HG02938 (cell line): ENCODE results near the gene ADCY1.
"Not testable (repeated sequence)": the region's sequence is repeated elsewhere in the genome, so short reads cannot be mapped to it uniquely, and the experiment has no call there.

ENCODE experiments used
- ATAC-seq: cut with Tn5 transposase; IDR thresholded peaks from one replicate; pipeline ENCODE4 v1.9.1; 2021; ENCODE audit warnings: mild to moderate bottlenecking, moderate library complexity; ENCODE audit not compliant: unreplicated experiment

ADCY1 gene

GRCh38 chr7:45573661-45574415 lies at the start of gene ADCY1:
Gene ADCY1 (plus strand): TSS chr7:45574368. CDS start chr7:45574544, 176 bp downstream.
- no peak for ATAC-seq

DNA sequence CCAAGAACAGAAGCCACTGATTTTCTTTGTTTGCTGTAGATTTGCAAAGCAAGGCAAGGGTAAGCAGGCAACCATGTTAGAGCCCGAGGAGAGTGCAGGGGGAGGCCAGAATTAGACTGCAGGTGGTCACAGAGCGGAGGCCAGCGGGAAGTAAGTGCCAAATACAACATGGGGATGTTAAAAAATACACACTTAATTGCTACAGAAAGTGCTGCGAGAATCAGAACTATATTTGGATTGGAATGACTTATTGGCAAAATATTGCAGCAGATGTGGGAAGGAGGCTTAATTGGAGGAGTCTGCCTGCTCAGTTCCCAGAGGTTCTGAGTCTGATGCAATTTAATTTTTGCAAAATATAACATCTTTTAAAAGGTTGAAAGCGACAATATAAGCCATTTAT lies 49.7 kb upstream of the ADCY1 start:
- ATAC-seq: no peak

DNA sequence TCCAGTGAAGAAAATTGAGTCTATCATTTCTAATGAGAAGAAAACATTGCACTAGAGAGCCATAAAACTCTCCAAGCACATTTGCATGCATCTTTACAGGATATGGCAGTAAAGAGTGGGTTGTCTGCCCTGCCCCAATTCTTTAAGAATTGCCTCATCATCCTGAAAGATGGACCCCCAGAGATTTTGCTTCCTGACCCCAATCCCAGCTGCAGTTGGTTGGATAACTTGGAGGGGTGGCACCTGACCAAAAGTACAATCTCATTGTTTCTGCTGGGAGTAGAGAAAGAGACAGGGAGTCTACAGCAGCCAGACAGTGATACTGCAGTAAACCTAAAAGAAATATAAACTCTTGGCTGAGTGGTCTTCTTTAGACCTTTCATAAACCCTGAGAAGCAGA lies 49.1 kb upstream of the ADCY1 start:
- no peak for ATAC-seq

DNA sequence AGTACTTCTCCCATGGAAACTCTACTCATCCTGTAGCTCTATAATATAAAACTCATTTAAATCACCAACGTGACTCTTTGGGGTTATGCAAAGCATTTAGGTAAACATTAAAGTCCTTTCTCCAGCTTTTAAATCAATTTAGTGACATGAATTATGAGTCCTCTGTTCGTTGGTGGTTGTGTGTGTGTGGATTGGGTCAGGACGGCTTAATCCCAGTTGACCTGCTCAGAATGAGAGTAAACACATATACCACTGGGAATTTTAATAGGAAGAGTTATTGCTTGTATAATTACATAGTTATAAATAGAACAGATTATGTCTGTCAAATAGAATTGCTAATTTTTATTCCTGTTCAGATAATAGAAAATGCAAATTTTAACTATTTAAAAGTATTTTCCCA lies 30.7 kb upstream of the ADCY1 start:
- no peak for ATAC-seq

GRCh38 chr7:45545105-45545710 lies 29.0 kb upstream of the ADCY1 start:
- ATAC-seq: not testable (repeated sequence)

DNA sequence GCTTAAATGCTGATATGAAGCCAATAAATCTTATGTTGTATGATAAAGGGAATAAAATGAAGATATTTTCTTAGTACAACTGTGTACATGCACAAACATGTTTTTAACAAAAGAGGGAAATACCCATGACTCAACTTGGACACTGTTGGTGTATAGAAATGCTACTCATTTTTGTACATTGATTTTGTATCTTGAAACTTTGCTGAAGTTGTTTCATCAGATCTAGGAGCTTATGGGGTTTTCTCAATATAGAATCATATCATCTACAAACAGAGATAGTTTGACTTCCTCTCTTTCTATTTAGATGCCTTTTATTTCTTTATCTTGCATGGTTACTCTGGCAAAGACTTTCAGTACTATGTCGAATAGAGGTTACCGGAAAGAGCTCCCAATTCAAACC lies 25.3 kb upstream of the ADCY1 start:
- not testable (repeated sequence) for ATAC-seq

DNA sequence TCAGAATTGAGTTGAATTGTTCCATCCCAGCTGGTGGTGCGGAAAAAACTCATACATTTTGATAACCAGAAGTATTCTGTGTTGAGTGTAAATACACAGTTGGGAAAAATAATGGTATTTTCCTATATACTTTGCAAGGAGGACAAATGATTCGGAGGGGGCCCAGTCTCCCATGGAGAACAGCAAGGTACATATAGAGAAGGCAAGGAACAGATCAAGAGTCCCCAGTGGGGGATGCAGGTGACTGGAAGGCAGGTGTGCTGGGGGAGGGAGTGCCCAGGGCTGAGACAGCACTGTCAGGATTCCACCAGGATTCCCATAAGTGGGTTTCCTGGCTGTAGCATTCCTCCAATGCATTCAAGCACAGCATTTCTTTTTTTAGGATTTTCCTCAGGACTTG lies 10.8 kb upstream of the ADCY1 start:
- no peak for ATAC-seq

- no peak for ATAC-seq
Observed at GRCh38 chr7:45563941-45564461, 10.2 kb upstream of the ADCY1 start.

DNA sequence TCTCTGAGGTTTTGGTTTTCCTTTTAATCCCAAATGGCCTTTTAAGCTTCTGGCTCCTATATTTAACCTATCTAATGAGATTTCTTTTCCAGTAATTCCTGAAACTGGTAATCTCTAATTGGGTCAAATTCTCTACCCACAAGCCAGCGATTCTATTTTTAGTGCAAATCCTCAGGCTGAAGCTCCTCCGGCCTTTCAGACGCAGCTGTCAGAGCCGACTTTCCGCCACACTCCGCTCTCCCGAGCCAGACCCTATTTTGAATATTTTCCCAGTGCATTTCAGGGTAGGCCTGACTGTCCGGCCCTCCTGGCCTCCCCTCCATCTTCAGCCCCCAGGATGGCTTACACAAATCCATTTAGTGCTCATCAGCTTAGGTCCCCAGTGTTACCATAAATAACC lies 9.7 kb upstream of the ADCY1 start:
- ATAC-seq: no peak

GRCh38 chr7:45564886-45565455 lies 9.2 kb upstream of the ADCY1 start:
- no peak for ATAC-seq

DNA sequence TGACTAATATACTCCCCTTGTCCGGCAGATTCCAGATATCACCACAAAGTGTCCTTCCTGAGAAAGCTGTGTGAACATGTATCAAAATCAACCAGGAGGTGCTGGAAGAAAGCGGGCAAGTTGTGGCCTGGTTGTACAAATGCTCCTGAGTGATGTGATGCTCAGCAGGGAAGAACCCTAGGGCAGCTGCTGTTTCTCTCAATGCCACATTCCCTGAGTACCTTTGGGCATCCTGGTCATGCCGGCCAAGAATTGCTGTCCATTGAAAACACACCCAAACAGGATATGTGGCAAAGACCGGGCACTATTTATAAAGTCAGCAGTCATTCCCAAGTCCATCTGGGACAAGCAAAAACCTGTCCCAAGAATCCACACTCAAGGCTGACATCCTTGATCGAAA lies 7.8 kb upstream of the ADCY1 start:
- ATAC-seq: no peak

DNA sequence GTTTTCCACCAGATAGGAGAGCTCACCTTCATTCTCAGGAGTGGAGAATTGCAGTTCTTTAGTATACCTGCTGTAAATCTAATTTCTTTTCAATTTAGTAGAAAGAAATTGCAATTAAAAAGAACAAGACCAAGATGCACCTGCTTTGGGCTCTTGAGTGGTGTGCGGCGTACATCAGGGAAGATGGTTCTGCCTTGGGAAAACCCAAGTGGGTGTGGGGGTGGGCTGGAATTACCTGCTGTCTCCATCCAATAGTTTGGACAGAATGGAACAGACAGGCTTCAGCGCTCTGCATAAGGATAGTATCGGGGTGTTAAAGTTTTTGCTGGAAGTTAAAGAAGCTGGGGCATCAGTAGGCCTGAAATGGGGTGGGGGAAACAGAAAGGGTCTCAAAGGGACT lies 7.2 kb upstream of the ADCY1 start:
- no peak for ATAC-seq

GRCh38 chr7:45567713-45568112 lies 6.5 kb upstream of the ADCY1 start:
- ATAC-seq: no peak

- no peak for ATAC-seq
Observed at GRCh38 chr7:45568536-45569289, 5.5 kb upstream of the ADCY1 start.

- no peak for ATAC-seq
Observed at GRCh38 chr7:45569290-45569685, 4.9 kb upstream of the ADCY1 start.

DNA sequence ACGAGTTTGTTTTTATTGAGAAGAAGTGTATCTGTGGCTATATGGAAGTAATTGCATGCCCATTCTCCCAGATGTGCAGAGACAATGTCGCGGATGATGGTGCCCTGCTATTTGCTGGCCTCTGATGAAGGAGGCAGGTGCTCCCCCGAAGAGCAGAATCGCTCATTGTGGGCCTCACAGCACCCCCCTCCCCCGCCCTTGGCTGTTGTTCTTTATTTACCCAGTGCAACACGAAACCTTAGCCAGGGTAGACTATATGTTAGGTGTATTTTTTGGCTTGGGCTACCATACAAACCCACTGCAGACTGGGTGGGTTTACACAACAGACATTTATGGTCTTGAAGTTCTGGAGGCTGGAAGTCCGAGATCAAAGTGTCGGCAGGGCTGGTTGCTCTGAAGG lies 3.4 kb upstream of the ADCY1 start:
- ATAC-seq: no peak

GRCh38 chr7:45573204-45573603 lies 964 bp upstream of the ADCY1 start:
- ATAC-seq: no peak

DNA sequence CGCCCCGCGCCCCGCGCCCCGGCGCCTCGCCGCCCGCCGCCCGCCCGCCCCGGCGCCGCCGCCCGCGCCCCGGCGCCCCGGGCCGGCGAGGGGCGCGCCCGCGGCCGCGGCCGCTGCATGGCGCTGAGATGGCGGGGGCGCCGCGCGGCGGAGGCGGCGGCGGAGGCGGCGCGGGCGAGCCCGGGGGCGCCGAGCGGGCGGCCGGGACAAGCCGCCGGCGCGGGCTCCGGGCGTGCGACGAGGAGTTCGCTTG lies 174 bp downstream of the ADCY1 start:
- ATAC-seq: no peak

GRCh38 chr7:45574669-45575500 lies 717 bp downstream of the ADCY1 start:
- no peak for ATAC-seq

- no peak for ATAC-seq
Observed at GRCh38 chr7:45575501-45576248, 1.5 kb downstream of the ADCY1 start.
